ENCODE results near the gene C11orf21.
"Not testable (repeated sequence)": the region's sequence is repeated elsewhere in the genome, so short reads cannot be mapped to it uniquely, and the experiment has no call there.

DNA sequence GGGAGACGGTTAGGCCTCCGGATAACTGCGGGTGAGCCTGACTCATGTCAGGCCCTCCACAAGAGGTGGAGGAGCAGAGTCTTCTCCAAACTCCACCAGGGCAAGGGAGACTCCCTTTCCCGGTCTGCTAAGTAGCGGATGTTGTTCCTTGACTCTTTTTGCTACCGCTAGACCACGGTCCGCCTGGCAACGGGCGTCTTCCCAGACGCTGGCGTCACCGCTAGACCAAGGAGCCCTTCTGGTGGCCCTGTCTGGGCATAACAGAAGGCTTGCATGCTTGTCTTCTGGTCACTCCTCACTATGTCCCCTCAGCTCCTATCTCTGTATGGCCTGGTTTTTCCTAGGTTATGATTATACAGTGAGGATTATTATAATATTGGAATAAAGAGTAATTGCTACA is 15.4 kb downstream of the C11orf21 start:
- TF ChIP-seq, protein P1, sequence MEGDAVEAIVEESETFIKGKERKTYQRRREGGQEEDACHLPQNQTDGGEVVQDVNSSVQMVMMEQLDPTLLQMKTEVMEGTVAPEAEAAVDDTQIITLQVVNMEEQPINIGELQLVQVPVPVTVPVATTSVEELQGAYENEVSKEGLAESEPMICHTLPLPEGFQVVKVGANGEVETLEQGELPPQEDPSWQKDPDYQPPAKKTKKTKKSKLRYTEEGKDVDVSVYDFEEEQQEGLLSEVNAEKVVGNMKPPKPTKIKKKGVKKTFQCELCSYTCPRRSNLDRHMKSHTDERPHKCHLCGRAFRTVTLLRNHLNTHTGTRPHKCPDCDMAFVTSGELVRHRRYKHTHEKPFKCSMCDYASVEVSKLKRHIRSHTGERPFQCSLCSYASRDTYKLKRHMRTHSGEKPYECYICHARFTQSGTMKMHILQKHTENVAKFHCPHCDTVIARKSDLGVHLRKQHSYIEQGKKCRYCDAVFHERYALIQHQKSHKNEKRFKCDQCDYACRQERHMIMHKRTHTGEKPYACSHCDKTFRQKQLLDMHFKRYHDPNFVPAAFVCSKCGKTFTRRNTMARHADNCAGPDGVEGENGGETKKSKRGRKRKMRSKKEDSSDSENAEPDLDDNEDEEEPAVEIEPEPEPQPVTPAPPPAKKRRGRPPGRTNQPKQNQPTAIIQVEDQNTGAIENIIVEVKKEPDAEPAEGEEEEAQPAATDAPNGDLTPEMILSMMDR (IDR thresholded peaks at IDR 0.05) = not testable (repeated sequence)
- TF ChIP-seq POLR2AphosphoS5, EP300 (IDR thresholded peaks at IDR 0.05): not testable (repeated sequence)

All from upper lobe of left lung (tissue), 4 donors.